Endometrium (tissue), 2 donors: Measurements from ENCODE around the gene FCER2.
"Not testable (repeated sequence)": the region's sequence is repeated elsewhere in the genome, so short reads cannot be mapped to it uniquely, and the experiment has no call there.

Experiments
- FAIRE-seq: peaks from 2 replicates; lab custom pipeline; 2012; peaks lifted over from hg19 to GRCh38; lab: Jason Lieb, UNC
- donor health status: control.
- donor health status: control.

Gene FCER2, protein sequence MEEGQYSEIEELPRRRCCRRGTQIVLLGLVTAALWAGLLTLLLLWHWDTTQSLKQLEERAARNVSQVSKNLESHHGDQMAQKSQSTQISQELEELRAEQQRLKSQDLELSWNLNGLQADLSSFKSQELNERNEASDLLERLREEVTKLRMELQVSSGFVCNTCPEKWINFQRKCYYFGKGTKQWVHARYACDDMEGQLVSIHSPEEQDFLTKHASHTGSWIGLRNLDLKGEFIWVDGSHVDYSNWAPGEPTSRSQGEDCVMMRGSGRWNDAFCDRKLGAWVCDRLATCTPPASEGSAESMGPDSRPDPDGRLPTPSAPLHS

DNA sequence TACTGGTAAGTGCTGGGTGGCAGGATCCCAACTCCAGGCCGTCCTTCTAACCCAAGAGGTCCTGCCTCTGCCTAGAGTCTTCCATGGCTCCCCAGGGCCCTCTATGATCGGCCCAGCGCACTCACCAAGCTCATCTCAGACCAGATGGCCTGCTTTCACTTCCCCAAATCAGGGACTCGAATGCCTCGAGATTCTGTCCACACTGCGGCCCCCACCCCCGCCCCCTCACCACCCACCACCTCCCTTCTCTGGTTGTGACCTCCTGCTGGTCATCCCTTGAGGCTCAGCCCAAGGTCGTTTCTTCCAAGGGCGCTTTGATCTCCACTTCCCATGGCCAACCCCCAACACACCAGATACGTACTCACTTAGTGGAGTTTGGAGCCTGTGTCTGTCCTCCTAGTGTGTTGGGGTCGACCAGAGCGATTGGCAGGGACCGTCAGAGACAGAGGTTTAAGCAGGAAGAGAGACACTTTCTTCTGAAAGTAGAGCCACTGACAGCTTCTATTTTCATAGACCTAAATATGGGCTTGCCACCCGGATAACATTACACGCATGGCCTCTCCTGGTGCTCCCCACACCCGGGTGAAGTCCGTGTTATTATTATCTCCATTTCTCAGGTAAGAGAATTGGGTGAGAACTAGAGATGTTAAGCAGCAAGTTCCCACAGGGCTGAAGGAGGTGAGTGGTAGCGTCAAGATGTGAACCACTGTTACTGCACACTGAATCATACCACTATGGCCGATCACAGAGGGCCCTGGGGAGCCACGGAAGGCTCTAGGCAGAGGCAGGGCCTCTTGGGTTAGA is at the start of gene FCER2:
FCER2 (minus strand) TSS at position 478 of the 804 bp plus-strand sequence. CDS start 2,371 bp downstream, outside the sequence.
- FAIRE-seq = no peak

DNA sequence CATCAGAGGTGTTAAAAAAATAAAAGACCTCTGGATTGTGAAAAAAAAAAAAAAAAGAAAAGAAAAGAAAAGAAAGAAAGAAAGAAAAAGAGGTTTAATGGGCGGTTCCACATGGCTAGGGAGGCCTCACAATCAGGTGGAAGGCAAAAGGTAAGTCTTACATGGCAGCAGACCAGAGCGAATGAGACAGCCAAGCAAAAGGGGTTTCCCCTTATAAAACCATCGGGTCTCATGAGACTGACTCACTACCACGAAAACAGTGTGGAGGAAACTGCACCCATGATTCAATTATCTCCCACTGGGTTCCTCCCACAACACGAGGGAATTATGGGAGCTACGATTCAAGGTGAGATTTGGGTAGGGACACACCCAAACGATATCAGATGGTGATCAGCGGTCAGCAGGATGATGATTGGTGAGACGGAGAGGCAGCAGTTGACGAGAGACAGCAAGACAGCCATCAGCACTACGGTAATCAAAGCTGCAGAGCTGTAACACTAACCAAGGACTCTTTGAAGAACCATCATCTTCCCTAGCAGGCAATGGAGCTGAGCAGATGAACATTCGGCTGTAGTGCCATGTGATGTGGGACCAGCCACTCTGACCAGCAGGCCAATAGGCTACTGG is 49.3 kb upstream of the FCER2 start:
- FAIRE-seq = no peak

DNA sequence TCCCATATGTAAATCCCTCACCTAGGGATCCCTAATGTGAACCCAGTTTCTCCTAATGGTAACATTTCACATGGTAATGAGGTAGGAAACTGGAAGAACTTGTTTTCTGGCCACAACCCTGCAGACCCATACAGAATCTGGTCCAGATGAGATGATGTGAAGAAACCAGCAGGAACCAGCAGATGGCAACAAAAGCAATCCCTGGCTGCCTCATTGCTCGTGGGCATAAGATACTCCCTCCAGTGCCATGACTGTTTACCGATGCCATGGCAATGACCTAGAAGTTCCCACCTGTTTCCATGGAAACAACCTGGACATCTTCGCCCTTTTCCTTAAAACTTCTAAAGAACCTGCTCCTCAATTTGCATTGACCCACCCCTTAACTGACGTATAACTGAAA is 46.8 kb upstream of the FCER2 start:
- no peak for FAIRE-seq

DNA sequence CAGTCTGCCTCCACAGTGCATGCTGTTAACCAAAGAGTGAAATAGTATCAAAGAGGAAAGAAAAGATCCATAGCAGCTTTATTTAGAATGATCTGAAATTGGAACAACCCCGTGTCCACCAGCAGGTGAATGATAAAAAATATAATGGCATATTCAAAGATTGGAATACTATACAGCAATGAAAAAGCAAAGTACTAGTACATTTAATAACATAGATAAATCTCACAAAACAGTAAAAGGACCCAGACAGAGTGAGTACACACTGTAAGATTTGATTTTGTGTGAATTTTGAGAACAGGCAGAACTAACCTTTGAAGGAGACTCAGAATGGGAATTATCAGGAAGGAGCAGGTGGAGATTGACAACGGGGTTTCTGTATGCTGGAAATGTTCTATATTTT is 46.2 kb upstream of the FCER2 start:
- no peak for FAIRE-seq

DNA sequence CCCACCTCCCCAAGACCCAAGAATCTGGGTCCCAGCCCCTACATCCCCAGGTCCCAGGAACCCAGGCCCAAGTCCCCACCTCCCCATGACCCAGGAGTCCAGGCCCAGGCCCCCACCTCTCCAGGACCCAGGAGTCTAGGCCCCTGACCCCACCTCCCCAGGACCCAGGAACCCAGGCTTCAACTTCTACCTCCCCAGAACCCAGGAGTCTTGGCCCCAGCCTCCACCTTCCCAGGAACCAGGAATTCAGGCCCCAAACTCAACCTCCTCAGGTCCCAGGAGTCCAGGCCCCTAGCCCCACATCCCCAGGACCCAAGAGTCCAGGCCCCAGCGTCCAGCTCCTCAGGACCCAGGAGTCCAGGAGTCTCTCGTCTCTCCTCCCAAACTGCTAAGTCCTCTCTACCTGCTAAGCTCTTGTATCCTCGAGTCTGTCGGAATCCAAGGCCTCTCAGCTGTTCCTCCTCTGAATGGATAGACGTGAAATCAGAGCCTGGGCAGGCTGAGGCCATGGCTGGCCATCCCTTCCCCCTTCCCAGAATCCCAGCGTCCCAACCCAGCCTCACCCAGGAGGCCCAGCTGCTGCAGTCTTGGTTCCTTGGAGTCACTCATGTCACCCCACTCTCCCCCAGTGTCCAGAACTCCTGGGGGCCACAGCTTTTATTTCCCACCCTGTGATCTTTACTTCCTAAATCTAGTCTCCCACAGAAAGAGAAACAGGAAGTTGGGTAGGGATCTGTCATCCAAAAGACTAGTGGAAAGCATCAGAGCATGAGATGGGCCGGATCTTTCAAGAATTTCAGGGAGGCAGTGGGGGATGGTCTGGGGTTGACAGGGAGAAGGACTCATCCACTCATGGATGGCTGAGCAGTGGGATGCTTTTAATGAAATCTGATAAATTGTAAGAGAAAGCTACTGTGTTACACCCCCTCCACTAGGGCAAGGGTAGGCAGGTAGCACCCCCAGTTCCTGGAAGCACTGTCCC is 45.3 kb upstream of the FCER2 start, which contains the start of gene CD209:
CD209 (minus strand) TSS at position 632 of the 982 bp plus-strand sequence; CDS start at position 609, 23 bp downstream.
- no peak for FAIRE-seq

DNA sequence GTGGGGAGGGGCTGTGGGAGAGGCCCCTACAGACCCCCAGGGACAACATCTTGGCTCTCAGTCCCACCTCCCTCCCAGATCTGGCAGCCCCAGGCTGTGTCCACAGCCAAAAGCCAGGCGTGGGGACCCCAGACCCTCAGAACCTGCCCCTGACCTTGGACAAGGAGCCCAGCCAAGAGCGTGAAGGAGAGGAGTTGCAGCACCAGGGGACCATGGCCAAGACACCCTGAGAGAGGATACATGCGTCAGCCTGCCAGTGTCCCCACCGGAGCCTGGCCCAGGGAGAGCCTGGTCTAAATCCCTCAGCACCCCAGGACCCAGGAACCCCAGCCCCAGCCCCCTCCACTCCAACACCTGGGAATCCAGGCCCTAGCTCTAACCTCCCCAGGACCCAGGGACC is 44.4 kb upstream of the FCER2 start:
- not testable (repeated sequence) for FAIRE-seq

DNA sequence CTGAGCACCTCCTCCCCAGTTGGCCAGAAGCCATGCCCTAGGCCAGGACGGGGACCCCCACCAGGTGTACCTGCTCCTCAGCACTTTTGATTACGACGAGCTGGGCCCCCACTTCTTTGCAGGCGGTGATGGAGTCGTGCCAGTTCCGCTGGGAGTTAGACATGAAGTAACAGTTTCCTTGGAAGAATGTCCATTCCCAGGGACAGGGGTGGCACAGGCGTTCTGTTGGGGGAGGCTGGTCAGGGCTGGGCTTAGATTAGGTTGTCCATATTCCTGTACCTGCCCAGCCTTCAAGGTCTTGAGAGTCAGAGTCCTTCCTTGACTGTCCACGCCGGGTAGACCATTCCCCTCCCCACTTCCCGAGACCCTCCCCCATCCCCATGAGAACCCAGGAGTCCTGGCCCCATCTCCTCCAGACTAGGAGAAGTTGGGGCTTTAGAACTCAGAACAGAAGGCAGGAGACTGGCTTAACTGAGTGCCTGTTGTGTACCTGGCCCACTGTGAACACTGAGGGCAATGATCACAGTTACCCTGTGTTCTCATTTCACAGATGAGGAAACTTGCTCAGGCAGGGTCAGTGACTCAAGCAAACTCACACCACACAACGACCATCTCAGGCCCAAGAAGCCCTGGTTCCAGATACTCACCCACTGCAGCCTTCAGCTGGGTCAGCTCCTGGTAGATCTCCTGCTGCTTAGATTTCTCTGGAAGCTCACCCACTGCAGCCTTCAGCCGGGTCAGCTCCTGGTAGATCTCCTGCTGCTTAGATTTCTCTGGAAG is 43.1 kb upstream of the FCER2 start:
- no peak for FAIRE-seq

DNA sequence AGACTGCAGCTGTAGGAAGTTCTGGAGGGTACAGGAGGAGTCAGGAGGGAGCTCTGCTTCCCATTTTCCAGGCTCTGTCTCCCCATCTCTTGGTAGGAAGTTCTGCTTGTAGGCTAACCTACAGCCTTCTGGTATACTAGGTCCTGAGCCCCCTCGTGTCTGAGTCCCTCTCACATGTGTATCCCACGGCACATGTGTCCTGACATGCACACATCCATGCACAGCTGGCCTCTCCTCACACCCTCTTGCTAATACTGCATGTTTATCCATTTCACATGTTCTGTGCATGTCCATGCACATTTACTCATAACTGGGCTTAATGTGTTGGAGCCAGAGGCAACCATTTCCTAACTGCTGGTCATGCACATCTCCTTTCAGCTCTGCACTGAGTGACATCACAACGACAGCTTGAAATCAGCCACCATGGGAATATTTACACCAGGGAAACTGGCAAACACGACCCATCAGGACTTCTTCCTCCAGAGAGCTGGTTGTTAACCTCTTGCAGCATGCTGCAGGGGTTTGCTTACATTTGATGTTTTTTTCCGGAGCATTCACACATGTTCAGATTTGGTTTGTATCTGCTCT is 42.4 kb upstream of the FCER2 start:
- no peak for FAIRE-seq

DNA sequence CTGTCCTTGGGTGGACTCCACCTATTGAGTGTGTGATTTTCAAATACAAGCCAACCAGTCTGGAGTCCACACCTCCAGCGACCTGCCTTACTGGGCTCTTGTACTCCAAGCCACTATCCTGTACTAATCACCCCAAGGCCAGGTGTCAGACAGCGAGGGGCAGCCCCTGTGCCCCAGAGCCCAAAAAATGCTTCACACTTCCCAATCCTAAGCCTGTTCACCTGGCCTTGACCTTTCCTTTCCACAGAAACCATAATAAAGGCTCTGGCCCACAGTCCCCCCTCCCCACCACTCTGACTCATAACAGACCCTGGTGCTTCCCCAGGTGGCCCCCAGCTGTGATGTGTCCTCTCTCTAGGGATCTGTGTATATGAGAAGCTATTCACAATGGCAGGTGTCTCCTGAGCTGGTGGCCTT is 41.5 kb upstream of the FCER2 start:
- FAIRE-seq = no peak

DNA sequence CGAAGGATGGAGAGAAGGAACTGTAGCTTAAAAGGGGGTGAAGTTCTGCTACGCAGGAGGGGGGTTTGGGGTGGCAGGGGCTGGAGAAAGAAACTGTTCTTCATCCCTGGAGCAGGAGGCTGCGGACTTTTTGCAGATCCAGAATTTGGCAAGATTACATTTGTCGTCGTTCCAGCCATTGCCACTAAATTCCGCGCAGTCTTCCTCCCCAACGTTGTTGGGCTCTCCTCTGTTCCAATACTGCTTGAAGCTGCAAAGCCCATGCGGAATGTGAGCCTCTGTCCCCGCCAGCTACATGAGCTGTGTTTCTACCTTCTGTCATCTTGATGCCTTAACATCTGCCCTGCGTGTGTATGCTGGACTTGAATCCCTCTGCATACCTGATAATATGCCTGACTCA is 41.1 kb upstream of the FCER2 start:
- no peak for FAIRE-seq

DNA sequence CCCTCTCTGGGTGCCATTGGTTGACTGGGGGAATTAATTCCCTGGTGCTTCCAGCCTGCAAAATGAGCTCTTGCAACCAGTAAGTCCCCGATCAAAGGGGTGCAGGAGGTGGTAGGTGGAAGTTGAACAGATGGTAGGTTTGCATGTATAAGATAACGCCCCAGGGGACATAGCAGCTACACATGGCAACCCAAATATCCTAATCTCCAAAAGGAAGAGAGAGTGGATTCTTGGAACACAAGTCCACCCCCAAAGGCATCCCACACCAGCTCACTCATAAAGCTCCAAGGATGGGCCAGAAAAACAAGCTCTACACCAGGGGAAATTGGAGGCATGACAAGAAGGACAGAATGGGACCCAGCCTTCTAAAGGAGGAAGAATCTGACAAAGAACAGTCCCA is 40.6 kb upstream of the FCER2 start:
- no peak for FAIRE-seq

DNA sequence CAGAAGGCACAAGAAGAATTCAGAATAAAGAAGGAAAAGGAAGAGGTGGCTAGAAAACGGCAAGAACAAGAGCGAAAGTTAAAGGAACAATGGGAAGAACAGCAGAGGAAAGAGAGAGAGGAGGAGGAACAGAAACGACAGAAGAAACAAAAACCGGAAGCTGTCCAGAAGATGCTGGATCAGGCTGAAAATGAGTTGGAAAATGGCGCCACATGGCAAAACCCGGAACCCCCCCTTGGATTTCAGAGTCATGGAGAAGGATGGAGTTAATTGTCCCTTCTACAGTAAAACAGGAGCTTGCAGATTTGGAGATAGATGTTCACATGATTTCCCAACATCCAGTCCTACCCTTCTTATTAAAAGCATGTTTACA is 38.7 kb upstream of the FCER2 start:
- no peak for FAIRE-seq

DNA sequence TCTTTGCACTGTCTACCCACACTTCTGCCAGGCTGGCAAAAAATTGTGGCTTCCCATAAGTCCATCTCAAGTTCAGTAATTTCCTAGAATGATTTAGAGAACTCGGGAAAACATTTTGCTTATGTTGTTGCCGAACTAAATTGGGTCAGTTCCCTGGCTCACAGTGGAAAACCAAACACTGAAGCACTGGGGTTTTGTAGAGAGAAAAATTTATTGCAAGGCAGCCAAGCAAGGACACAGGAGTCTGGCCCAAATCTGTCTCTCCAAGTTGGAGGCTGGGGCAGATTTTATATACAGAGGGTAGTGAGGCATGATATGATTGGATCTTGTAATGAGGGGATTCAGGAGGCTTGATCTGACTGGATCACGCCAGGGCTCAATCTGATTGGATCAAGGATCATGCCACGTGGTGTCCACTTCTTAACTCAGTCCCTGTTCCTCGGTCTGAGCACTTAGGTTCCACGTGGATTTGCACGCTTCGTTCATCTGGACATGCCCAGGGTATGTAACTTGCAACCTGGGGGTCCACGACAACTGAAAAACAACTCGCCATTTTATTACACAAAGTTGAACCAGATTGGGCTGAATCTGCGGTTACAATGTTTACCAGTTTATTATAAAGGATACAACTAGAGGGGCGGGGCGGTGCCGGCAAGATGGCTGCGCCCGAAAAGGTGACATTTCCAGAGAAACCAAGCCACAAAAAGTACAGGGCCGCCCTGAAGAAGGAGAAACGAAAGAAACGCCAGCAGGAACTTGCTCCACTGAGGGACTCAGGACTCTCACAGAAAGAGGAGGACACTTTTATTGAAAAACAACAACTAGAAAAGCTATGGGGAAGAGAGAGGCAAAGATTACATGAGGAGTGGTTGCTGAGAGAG is 38.1 kb upstream of the FCER2 start:
- no peak for FAIRE-seq

DNA sequence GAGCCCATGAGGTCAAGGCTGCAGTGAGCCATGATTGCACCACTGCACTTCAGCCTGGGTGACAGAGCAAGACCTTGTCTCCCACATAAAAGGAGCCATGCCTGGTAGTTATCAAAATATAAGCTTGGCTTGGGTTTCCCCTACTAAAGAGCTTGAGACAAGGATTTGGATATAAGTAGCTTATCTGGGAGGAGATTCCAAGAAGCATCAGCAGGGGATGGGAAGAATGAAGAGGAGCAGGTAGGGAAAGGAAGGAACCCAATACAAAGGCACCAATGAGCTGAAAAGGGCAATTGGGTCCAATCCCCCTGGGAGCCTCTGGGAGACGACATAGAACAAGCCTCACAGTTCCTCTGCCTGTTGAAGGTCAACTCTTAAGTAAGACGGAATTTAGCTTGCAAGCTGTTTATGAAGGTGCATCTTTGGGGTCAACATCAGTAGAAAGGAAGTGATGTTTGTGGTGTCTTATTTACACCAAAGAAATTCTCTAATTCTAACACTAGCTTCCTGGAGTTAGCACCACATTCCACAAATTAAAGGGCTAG is 37.4 kb upstream of the FCER2 start:
- FAIRE-seq = no peak

DNA sequence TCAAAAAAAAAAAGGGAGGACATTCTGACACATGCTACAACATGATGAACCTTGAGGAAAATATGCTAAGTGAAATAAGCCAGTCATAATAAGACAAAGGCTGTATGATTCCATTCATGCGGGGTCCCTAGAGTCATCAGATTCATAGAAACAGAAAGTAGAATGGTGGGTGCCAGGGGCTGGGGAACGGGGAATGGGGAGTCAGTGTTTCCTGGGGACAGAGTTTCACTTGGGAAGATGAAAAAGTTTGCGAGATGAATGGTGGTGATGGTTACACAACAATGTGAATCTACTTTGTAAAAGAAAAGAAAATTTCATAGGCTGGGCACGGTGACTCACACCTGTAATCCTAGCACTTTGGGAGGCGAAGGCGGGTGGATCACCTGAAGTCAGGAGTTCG is 36.1 kb upstream of the FCER2 start:
- FAIRE-seq = no peak

DNA sequence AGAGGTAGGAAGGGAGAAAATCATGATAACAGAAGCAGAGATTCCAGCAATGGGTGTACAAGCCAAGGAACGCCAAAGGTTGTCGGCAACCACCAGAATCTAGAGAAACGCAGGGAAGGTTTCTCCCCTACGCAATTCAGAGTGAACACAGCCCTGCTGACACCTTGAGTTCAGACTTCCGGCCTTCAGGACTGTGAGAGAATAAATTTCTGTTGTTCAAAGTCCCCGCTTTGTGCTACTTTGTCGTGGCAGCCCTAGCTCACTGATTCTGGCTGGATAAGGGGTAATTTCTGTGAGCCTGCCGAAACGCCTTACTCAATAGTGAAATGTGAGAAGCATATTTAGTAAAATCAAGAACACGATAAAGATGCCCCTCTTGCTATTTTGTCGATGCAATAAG is 35.3 kb upstream of the FCER2 start:
- FAIRE-seq = no peak

DNA sequence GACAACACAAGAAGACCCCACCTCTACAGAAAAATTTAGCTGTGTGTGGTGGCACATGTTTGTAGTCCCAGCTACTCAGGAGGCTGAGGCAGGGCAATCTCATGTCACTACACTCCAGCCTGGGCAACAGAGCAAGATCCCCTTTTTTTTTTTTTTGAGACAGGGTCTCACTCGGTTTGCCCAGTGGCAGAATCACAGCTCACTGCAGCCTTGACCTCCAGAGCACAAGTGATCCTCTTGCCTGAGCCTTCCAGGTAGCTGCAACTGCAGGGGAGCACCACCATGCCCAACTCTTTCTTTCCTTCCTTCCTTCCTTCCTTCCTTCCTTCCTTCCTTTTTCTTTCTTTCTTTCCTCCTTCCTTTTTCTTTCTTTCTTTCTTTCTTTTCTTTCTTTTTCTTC is 34.2 kb upstream of the FCER2 start:
- FAIRE-seq = no peak

DNA sequence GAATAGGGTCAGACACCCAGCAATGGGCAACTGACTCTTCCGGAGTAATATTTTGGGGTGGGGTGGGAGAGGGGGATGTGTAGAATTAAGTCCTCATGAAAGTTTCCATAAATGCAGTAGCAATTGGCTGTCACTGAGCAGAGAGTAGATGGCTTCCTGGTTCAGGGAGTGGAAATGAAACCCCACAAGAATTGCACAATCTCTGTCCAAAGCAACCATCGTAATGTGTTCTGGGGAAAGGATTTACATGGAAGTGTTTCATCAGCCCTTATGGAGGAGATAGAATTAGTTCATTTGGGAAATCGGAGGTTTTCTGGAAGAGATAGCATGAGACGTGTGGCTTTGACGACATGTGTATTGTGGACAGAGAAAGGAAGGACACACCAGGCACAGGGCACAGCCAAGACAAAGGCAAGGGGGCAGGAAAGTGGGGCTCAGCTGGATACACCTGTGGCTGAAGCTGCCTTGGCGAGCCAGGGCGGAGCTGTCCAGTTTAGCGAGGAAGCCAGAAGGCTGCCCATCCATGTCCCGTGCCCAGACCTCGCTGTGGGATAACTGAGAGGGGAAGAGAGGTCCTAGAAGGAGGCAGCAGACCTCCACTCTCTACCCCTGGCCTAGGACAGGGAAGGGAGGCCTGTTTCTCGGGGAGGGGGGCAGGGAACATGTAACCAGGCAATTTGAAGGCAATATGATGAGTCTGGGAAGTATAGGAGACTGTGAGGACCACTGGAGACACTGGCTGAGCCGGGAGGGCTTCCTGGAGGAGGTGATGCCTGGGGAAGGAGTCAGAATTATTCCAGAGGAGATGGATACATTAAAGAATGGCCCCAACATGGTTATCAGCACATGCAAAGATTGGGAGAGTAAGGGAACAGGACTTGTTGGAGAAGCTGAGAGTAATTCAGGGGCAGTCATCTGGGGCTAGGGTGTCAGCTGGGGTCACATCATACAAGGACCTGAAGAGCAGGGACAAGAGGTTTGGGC is 32.6 kb upstream of the FCER2 start:
- no peak for FAIRE-seq
